Stimulated activated CD4-positive, alpha-beta T cell treated with anti-CD3 and anti-CD28 coated beads, Interleukin-2, amount 100 ng/mL, for 4 hours (primary cell): ENCODE measurements around the gene SNF8.

Experiments used
- DNase-seq: peaks from one replicate; pipeline ENCODE4 v3.0.0-alpha.2; 2020; ENCODE audit warnings: low read depth

Gene SNF8

GRCh38 chr17:48890086-48890485 lies 54.6 kb downstream of the SNF8 start:
- DNase-seq: no peak

DNA sequence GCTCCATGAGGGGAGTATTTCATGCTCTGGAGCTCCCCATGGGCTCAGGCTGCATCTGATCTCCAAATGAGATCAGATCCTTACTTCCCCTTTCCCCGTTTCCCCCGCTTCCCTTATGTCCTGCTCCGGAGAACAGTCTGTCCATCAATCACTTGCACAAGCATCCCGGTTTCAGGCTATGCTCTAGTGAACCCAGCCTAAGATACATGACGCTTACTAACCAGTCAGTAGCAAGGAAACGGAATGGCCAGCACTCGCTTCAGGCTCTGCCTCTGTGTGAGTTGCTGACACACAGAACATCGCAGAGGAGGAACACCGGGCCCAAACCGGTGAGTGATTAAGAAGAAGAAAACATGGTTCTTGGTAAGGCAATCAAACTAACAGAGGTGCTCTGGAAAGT lies 61.5 kb downstream of the SNF8 start:
- DNase-seq: no peak

GRCh38 chr17:48882272-48882671 lies 62.4 kb downstream of the SNF8 start:
- no peak for DNase-seq
